Thoracic aorta (tissue), 2 donors: ENCODE results near the gene ADGRF1. TPM values are rescaled to one million over a fixed set of nuclear protein-coding genes. Genes with fewer than 3 reads are reported as not detected.
"Not testable (repeated sequence)": the region's sequence is repeated elsewhere in the genome, so short reads cannot be mapped to it uniquely, and the experiment has no call there.

ENCODE experiments used
- ATAC-seq: fragments of 150-250 bp; one replicate; pipeline ENCODE4 v1.8.0; 2017; ENCODE audit warnings: low read depth; ENCODE audit not compliant: insufficient number of reproducible peaks, low FRiP score
- DNase-seq: peaks from one replicate; pipeline ENCODE4 v3.0.0-alpha.2; 2020; ENCODE audit warnings: low spot score
- H3K27ac ChIP-seq, 2 donors: fragments of 200-600 bp; sonication (generic); 1 replicate in 1 of 2; 2 replicates in 1 of 2; pipeline ENCODE4 v1.5.1; 2016; ENCODE audit warnings: mild to moderate bottlenecking in 2 of 2, moderate library complexity in 2 of 2
- H3K27me3 ChIP-seq: fragments of 200-600 bp; sonication (generic); replicated peaks from 2 replicates; pipeline ENCODE4 v1.6.0; 2016; ENCODE audit warnings: mild to moderate bottlenecking; ENCODE audit not compliant: insufficient read depth
- H3K36me3 ChIP-seq: fragments of 200-600 bp; sonication (generic); one replicate; pipeline ENCODE4 v1.5.1; 2016
- H3K4me1 ChIP-seq, 2 donors: fragments of 200-600 bp; sonication (generic); 1 replicate in 1 of 2; 2 replicates in 1 of 2; pipeline versions ENCODE4 v1.5.1 to v1.6.0; 2016; ENCODE audit warnings: low read depth in 2 of 2, mild to moderate bottlenecking in 1 of 2; ENCODE audit not compliant: control insufficient read depth in 1 of 2
- H3K4me3 ChIP-seq: fragments of 200-600 bp; sonication (generic); 2 replicates; pipeline ENCODE4 v1.5.1; 2016; ENCODE audit warnings: mild to moderate bottlenecking
- H3K9me3 ChIP-seq: fragments of 200-600 bp; sonication (generic); 2 replicates; pipeline ENCODE4 v1.5.1; 2016
- total RNA-seq, 2 donors: library from RNA; depleted of rRNA; stranded (reverse); fragments of >200 nt; gene quantifications; one replicate each; pipeline versions ENCODE4 v1.1.0 to v1.2.3, GENCODE V29; 2016
- TF ChIP-seq, protein P1 (sequence below): fragments of 200-600 bp; sonication (generic); IDR thresholded peaks from one replicate; pipeline ENCODE4 v1.5.1; 2019; ENCODE audit warnings: antibody characterized with exemption

Gene ADGRF1
- total RNA-seq, 2 donors from 2014 or later: not detected

DNA sequence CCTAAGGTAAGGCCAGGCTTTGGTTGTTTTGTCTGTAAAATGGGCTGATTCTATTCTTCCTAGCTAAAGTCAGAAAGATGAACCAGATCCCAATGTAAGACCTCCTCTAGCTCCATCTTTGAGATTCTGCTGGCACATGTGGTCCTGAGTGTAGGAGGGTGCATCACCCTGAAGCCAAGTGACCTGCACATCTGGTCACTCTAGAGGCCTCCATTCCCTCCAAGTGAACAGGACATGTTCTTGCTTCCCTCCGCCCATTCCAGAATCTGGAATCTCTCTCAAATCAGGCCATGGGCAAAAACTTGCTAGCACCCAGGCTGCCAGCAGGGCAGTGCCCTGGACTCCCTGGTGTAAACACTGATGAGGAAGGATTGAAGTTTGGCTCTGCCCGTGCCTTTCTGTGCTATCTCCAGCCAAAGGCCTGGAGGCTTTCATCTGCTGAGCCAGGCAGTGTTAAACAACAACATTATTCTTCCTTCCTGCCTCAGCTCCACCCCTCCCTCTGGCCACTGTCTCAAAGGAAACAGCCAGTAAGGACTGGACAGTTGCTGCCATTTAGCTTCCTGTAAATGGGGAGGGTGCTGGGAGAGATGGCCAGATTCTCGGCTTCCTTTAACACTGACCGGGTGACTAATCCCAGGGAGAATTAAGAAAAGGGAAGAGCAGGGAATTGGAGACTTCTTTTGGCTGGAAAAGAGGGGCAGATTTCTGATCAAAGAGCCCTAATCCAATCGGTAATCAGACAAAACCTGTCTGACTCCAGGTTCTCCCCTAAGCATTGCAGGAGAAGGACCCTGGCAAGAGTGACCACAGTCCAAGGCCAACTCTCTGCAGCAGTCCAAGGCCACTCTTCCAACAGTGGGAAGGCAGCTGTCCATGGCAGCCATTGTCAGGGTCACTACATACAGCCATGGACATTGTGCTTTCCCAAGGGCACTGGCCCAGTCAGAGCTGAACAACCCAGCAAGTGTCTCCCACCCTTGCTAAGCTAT lies 19.5 kb upstream of the ADGRF1 start:
- no peak overlapping the region for H3K27ac ChIP-seq
- no peaks in the 10 kb centered on the region for H3K27me3 ChIP-seq
- no peaks in the 10 kb centered on the region for H3K4me1 ChIP-seq
- ATAC-seq: no peak
- no peak for DNase-seq
- H3K9me3 ChIP-seq: no peaks in the 10 kb centered on the region
- TF ChIP-seq, protein P1, sequence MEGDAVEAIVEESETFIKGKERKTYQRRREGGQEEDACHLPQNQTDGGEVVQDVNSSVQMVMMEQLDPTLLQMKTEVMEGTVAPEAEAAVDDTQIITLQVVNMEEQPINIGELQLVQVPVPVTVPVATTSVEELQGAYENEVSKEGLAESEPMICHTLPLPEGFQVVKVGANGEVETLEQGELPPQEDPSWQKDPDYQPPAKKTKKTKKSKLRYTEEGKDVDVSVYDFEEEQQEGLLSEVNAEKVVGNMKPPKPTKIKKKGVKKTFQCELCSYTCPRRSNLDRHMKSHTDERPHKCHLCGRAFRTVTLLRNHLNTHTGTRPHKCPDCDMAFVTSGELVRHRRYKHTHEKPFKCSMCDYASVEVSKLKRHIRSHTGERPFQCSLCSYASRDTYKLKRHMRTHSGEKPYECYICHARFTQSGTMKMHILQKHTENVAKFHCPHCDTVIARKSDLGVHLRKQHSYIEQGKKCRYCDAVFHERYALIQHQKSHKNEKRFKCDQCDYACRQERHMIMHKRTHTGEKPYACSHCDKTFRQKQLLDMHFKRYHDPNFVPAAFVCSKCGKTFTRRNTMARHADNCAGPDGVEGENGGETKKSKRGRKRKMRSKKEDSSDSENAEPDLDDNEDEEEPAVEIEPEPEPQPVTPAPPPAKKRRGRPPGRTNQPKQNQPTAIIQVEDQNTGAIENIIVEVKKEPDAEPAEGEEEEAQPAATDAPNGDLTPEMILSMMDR: no peak
- H3K36me3 ChIP-seq: no peaks in the 10 kb centered on the region
- no peak overlapping the region for H3K4me3 ChIP-seq

DNA sequence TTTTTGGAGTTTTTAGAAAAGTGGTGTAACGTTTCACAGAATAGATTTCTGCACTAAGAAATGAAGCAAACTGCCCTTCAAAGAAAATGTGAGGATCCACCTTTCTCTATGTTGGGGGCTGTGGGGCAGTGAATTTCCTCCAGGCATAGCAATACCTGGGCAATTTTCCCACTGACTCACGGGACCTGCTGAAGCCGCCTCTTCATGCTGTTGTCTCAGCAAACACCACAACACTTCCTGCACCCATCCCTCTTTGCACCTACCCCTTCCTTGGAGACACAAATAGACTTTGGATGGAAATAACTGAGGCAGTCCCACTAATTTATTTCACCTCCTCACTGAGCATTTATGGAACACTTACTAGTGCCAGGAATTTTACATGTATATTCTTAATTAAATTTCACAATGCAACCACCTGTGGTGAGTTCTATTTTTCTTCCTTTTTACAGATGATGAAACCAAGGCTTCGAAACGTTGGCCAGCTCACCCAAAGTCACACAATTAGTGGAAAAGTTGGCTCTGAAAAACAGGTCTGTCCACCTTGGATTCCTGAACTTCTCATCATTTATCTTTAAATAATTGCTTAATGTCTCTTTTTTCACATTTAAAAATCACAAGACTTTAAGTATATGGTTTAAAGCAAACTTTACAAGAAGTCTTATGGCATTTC lies 17.2 kb upstream of the ADGRF1 start:
- ATAC-seq: no peak
- H3K27me3 ChIP-seq: no peaks in the 10 kb centered on the region
- no peaks in the 10 kb centered on the region for H3K4me1 ChIP-seq
- H3K4me3 ChIP-seq: no peak overlapping the region
- H3K36me3 ChIP-seq: no peaks in the 10 kb centered on the region
- TF ChIP-seq, protein P1: no peak
- H3K9me3 ChIP-seq: no peaks in the 10 kb centered on the region
- no peak for DNase-seq
- no peak overlapping the region for H3K27ac ChIP-seq

DNA sequence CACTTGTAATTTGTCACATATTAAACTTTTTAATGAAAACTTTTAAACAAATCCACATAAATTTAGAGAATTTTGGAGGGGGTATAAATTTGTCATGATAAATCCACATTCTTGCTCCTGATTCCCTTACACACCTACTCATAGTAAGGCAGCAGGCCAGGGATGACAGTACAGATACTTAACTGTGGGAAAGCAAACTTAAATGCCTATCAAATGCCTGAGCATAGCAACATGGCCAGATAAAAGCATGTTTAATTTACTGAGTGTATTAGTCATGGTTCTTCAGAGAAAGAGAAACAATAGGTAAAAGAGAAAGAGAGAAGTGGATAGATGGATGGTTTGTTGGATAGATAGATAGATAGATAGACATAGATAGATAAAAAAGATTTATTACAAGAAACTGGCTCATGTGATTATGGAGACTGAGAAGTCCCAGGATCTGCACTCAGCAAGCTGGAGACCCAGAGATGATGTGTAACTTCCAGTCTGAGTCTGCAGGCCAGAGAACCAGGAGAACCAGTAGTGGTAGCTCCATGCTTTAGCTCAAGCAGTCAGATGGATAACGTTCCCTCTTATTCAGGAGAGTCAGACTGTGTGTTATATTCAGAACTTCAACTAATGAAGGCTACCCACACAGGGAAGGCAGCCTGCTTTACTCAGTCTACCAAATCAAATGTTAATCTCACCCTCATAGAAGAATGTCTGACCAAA lies 15.9 kb upstream of the ADGRF1 start:
- Histone ChIP-seq H3K27me3 (no peaks in the 10 kb centered on the region), H3K27ac (no peak overlapping the region), H3K36me3 (no peaks in the 10 kb centered on the region), H3K4me1 (no peaks in the 10 kb centered on the region), H3K9me3 (no peaks in the 10 kb centered on the region), H3K4me3 (no peak overlapping the region)
- TF ChIP-seq, protein P1: no peak
- no peak for ATAC-seq
- no peak for DNase-seq

DNA sequence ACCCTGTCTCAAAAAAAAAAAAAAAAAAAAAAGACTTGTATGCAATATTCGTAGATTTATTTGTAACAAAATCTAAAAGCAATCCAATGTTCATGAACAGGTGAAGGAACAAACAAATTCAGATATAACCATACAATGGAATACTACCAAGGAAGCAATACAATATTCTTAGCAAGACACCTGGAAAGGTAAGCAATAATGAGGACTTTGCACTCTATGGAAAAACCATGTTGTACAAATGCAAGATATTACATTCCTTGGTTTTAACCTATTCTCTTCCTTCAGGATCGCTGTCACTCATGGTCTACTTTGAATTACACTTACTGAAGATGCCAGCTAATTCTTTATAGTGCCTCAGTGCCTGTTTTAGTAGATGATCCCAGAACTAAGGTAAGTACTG lies 14.7 kb upstream of the ADGRF1 start:
- Histone ChIP-seq H3K4me1 (no peaks in the 10 kb centered on the region), H3K36me3 (no peaks in the 10 kb centered on the region), H3K27me3 (no peaks in the 10 kb centered on the region), H3K27ac (no peak overlapping the region), H3K9me3 (no peaks in the 10 kb centered on the region), H3K4me3 (no peak overlapping the region)
- DNase-seq: no peak
- no peak for ATAC-seq
- TF ChIP-seq, protein P1: no peak

DNA sequence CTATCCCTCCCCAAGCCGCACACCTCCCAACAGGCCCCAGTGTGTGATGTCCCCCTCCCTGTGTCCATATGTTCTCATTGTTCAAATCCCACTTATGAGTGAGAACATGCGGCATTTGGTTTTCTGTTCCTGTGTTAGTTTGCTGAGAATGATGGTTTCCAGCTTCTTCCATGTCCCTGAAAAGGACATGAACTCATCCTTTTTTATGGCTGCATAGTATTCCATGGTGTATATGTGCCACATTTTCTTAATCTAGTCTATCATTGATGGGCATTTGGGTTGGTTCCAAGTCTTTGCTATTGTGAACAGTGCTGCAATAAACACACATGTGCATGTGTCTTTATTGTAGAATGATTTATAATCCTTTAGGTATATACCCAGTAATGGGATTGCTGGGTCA lies 12.2 kb upstream of the ADGRF1 start:
- not testable (repeated sequence) for H3K27me3 ChIP-seq, H3K9me3 ChIP-seq, H3K4me3 ChIP-seq, DNase-seq, H3K36me3 ChIP-seq, H3K27ac ChIP-seq, ATAC-seq, H3K4me1 ChIP-seq
